ENCODE measurements around the gene SLC31A2.

SLC31A2 gene

DNA sequence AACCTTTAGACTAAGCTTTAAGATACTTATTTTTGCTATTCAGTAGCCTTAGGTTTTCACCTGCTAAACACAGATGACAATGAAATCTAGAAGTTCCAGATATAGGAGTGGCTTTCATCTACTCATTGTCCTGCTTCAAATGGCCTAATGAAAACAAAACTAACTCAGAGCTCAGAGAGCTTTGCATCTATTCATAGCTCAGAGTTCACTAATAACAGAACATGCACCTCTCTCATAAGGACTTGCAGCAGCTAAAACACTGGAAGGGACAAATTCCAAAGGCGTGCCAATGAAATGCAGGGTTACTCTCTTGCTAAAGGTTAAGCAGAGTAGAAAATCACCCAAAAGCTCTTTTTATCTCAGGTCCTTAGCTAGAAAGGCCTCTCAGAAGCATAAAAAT, 29.0 kb downstream of the SLC31A2 start:
- no peak overlapping the region for H3K4me3 ChIP-seq (ENCODE audit: low read depth, low read length)
- TF ChIP-seq, protein P1, sequence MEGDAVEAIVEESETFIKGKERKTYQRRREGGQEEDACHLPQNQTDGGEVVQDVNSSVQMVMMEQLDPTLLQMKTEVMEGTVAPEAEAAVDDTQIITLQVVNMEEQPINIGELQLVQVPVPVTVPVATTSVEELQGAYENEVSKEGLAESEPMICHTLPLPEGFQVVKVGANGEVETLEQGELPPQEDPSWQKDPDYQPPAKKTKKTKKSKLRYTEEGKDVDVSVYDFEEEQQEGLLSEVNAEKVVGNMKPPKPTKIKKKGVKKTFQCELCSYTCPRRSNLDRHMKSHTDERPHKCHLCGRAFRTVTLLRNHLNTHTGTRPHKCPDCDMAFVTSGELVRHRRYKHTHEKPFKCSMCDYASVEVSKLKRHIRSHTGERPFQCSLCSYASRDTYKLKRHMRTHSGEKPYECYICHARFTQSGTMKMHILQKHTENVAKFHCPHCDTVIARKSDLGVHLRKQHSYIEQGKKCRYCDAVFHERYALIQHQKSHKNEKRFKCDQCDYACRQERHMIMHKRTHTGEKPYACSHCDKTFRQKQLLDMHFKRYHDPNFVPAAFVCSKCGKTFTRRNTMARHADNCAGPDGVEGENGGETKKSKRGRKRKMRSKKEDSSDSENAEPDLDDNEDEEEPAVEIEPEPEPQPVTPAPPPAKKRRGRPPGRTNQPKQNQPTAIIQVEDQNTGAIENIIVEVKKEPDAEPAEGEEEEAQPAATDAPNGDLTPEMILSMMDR (IDR thresholded peaks at IDR 0.05; ENCODE audit: control insufficient read depth, extremely low read depth, insufficient read depth), result no peak

DNA sequence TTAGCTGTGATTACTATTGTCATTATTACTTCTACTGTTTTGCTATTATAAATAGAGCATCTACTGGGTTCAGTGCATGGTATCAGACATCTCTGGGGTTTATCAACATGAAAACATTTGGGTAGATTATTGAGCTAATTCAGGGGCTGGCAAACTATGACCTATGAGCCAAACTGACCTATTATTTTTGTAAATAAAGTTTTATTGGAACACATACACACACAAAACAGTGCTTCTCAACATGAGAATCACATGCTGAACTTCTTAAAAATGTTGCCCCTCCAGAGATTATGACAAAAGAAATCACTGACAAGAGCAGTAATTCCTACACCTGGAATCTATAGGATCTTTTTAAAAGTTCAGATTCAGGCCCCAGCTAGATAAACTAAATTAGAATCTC, 30.4 kb downstream of the SLC31A2 start:
- no peak overlapping the region for H3K4me3 ChIP-seq (ENCODE audit: low read depth, low read length)
- TF ChIP-seq, protein P1 (IDR thresholded peaks at IDR 0.05; ENCODE audit: control insufficient read depth, extremely low read depth, insufficient read depth), result no peak
- no peak for DNase-seq (ENCODE audit: low read depth)

More for the DNA sequence above, 29.0 kb downstream of the SLC31A2 start:
- no peak for DNase-seq (ENCODE audit: low read depth)

DNA sequence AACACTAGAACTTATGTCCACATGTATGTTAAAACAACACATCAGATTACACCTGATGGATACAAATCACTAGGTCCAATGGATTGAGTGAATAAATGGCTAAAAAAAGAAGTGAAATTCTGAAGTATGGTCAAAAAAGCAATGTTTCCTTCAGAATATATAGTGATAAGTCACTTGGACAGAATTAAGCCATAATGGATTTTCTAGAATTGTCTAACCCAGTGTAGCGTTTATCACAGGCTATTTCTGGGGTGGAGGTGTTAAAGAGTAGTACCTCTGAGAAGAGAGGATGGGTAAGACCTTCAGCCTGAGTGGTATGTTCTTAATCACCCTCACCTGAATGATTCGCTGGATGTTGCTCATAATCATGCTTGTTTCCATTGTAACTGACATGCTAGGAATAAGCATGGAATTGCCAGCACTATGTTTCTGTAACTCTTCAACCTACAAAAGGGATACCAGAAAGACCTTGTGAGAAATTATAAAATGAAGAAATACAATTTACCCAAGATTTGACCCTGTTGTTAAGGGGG, 33.2 kb downstream of the SLC31A2 start:
- TF ChIP-seq, protein P1 (IDR thresholded peaks at IDR 0.05; ENCODE audit: control insufficient read depth, extremely low read depth, insufficient read depth), result no peak
- no peak for DNase-seq (ENCODE audit: low read depth)
- H3K4me3 ChIP-seq (ENCODE audit: low read depth, low read length), result no peak overlapping the region

DNA sequence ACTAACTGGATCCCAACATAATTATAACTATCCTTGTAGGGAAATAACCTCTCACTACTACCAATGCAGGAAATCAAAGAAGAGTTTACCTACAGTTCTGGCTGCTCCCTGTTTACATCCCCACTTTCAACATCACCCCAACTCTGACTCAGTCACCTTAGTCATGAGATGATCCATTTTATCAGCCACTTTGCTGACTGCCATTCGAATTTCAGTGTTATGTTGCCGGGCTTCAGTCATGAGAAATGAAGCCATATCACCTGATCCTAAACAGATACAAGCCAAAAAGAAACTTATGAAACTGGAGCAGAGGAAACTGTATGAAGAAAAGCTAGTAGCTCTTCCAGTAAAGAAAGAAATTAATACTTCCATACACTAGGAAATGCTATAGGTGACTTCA, 33.7 kb downstream of the SLC31A2 start:
- H3K4me3 ChIP-seq (ENCODE audit: low read depth, low read length), result no peak overlapping the region
- no peak for DNase-seq (ENCODE audit: low read depth)
- TF ChIP-seq, protein P1 (IDR thresholded peaks at IDR 0.05; ENCODE audit: control insufficient read depth, extremely low read depth, insufficient read depth), result no peak

DNA sequence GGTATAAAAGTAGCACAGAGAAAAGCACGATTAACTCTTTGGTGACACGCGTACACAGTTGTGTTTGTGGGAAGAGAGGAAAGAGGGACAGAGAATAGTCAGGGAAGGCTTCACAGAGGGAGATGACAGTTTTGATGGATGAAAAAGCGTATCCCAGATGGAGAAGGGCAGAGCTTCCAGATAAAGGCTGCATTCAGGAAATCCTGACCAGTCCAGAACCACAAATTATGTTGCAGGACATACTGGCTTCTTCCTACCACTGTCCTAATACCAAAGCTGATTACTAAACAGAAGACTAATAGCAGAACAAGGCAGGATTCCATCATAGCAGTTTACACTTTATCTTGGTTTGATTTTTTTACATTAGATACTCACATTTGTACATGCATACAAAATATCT, 34.5 kb downstream of the SLC31A2 start:
- TF ChIP-seq, protein P1 (IDR thresholded peaks at IDR 0.05; ENCODE audit: control insufficient read depth, extremely low read depth, insufficient read depth), result no peak
- H3K4me3 ChIP-seq (ENCODE audit: low read depth, low read length), result no peak overlapping the region
- DNase-seq (ENCODE audit: low read depth), result no peak

DNA sequence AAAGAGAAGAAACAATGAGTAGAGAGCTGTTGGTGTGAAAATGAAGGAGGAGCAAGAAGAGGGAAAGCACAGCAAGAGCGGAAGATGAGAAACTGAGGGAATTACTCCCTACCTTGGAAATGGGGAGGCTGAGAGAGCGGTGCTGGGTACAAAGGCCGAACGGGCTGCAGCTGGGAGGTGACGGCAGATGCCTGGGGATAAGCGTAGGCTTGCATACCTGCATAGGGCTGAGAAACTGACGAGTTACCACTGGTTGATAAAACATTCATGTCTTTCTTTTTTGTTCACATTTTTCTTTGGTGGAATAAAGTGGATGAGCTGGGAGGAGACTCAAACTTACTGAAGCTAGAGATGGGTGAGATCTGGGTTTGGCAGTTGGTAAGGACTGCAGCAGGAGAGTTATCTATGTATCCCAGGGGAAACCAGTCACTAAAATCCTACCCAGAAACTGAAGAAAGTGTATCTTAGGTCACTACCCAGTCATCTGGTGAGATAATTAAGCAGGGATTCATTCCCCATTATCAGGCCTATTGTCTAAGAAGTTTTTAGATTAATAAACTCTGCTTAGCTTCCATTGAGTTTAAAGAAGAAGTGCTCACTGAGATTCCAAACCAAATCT, 35.4 kb downstream of the SLC31A2 start:
- DNase-seq (ENCODE audit: low read depth), result no peak
- no peak overlapping the region for H3K4me3 ChIP-seq (ENCODE audit: low read depth, low read length)
- TF ChIP-seq, protein P1 (IDR thresholded peaks at IDR 0.05; ENCODE audit: control insufficient read depth, extremely low read depth, insufficient read depth), result no peak

All from LNCaP clone FGC (cell line).